ENCODE measurements around the gene HYAL1. TPM values are rescaled to one million over a fixed set of nuclear protein-coding genes. Genes with fewer than 3 reads are reported as not detected.

The HYAL1 gene
- total RNA-seq, 1 donor from 2014 or later: 3.0 TPM

DNA sequence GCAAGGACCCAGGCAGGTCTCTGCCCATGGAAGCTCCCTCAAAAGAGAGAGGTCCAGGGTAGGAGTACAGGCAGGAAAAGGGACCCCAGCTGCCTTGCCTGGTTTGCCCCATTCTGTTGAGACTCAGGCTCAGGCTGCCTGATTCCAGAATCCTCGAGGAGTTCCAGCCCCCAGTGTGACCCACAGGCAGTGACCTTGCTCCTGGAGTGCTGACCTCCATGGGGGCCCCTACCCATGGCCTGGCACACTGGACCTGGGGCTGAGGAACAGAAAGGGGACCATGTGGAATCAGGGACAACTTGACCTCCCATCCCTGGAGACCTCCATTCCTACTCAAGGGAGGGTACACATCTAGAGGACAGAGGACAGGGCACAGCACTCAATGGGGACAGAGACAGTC lies 37.8 kb downstream of the HYAL1 start:
- H3K27ac ChIP-seq: peak overlapping the region; percentile 66
- H2AFZ ChIP-seq (replicated peaks): no peak overlapping the region
- H3K9ac ChIP-seq: no peak overlapping the region
- H3K9me3 ChIP-seq (ENCODE audit: low read depth): no peaks in the 10 kb centered on the region
- H3K4me1 ChIP-seq: peaks cover 62% of the 10 kb centered on the region
- Mint-ChIP-seq H3K27me3 (ENCODE audit: insufficient read depth, low read depth) (peaks cover 13% of the 10 kb centered on the region), H3K27ac (peak overlapping the region; percentile 83), H3K36me3 (no peaks in the 10 kb centered on the region), H3K9me3 (no peaks in the 10 kb centered on the region), H3K4me3 (no peak overlapping the region), H3K4me1 (peaks cover 76% of the 10 kb centered on the region)
- H3K79me2 ChIP-seq (ENCODE audit: low read depth): no peaks in the 10 kb centered on the region
- peaks cover 51% of the 10 kb centered on the region for H3F3A ChIP-seq (ENCODE audit: low read depth)
- H3K27me3 ChIP-seq: no peaks in the 10 kb centered on the region
- H3K4me3 ChIP-seq: no peak overlapping the region
- peak overlapping the region; percentile 70 for H3K4me2 ChIP-seq
- no peaks in the 10 kb centered on the region for H4K20me1 ChIP-seq (ENCODE audit: low read depth)
- DNase-seq (ENCODE audit: low spot score): no peak
- TF ChIP-seq, protein P1, sequence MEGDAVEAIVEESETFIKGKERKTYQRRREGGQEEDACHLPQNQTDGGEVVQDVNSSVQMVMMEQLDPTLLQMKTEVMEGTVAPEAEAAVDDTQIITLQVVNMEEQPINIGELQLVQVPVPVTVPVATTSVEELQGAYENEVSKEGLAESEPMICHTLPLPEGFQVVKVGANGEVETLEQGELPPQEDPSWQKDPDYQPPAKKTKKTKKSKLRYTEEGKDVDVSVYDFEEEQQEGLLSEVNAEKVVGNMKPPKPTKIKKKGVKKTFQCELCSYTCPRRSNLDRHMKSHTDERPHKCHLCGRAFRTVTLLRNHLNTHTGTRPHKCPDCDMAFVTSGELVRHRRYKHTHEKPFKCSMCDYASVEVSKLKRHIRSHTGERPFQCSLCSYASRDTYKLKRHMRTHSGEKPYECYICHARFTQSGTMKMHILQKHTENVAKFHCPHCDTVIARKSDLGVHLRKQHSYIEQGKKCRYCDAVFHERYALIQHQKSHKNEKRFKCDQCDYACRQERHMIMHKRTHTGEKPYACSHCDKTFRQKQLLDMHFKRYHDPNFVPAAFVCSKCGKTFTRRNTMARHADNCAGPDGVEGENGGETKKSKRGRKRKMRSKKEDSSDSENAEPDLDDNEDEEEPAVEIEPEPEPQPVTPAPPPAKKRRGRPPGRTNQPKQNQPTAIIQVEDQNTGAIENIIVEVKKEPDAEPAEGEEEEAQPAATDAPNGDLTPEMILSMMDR (IDR thresholded peaks at IDR 0.05): no peak
- TF ChIP-seq EZH2 (IDR thresholded peaks at IDR 0.05) (no peak), EZH2phosphoT487 (IDR thresholded peaks at IDR 0.05) (no peak)
- H3K36me3 ChIP-seq: no peaks in the 10 kb centered on the region

DNA sequence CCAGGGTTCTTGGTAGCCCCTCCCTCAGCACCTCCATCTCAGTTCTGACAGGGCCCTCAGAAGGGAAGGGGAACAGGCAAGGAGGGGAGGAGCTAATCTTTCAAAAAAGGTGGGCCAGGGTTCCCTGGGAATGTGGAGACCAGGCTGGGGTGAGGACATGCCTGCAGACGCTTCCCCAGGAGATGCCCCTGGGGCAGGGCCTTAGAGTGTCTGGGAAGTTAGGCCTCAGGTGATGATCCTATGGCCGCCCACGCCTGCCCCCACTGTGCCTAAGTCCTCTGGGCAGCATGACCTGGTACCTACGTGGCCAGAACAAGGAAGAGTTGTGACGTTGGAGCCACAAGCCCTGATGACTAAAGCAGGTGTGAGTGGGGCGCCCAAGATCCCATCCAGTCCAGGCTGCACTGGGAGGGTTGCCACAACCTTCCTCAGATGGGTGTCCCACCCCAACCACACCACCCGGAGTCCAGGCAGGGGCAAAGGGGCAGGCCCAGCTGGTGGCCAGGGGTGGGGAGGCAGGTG lies 38.3 kb downstream of the HYAL1 start:
- Mint-ChIP-seq H3K4me1 (peaks cover 77% of the 10 kb centered on the region), H3K27me3 (ENCODE audit: insufficient read depth, low read depth) (peaks cover 13% of the 10 kb centered on the region), H3K27ac (peak overlapping the region; percentile 98), H3K4me3 (peak overlapping the region; percentile 69), H3K36me3 (no peaks in the 10 kb centered on the region), H3K9me3 (no peaks in the 10 kb centered on the region)
- DNase-seq (ENCODE audit: low spot score): no peak
- H3F3A ChIP-seq (ENCODE audit: low read depth): peaks cover 55% of the 10 kb centered on the region
- no peak overlapping the region for H2AFZ ChIP-seq (replicated peaks)
- no peaks in the 10 kb centered on the region for H3K79me2 ChIP-seq (ENCODE audit: low read depth)
- no peak overlapping the region for H3K9ac ChIP-seq
- H3K4me1 ChIP-seq: peaks cover 64% of the 10 kb centered on the region
- H4K20me1 ChIP-seq (ENCODE audit: low read depth): no peaks in the 10 kb centered on the region
- no peaks in the 10 kb centered on the region for H3K36me3 ChIP-seq
- TF ChIP-seq, protein P1 (IDR thresholded peaks at IDR 0.05): no peak
- TF ChIP-seq EZH2 (IDR thresholded peaks at IDR 0.05): no peak
- TF ChIP-seq EZH2phosphoT487 (IDR thresholded peaks at IDR 0.05): no peak
- H3K4me2 ChIP-seq: peak overlapping the region; percentile 70
- peak overlapping the region; percentile 66 for H3K27ac ChIP-seq
- no peaks in the 10 kb centered on the region for H3K27me3 ChIP-seq
- no peaks in the 10 kb centered on the region for H3K9me3 ChIP-seq (ENCODE audit: low read depth)
- H3K4me3 ChIP-seq: no peak overlapping the region

DNA sequence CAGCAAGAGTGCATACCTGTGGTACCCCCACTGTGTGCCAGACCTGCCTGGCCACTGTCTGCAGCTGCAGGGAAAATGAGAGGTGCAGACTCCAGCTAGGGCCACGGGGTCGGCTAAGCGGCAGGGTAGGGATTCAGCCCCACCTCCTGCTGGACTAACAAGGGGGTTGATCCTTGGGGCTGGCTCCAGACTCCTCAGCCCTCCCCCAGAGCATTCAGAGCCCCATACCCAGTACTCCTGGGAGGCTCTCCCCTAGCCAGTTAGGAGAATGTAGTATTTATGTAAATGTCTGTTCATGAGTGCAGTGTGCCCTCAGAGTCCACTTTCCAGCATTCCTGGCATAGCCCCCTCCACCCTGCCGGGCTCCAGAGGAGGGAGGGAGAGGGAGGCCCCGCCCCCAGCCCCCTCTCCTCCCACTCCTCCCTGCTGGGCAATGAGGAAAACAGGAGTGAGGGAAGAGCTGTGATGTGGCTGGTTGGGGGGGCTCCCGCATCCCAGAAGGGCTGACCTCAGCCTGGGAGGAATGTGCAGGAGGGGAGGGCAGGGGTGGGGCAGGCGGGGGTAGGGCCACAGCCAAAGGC lies 38.9 kb downstream of the HYAL1 start:
- Mint-ChIP-seq H3K27ac (peak overlapping the region; percentile 98), H3K27me3 (ENCODE audit: insufficient read depth, low read depth) (peaks cover 12% of the 10 kb centered on the region), H3K4me1 (peaks cover 75% of the 10 kb centered on the region), H3K36me3 (no peaks in the 10 kb centered on the region), H3K4me3 (peak overlapping the region; percentile 14), H3K9me3 (no peaks in the 10 kb centered on the region)
- H2AFZ ChIP-seq (replicated peaks): no peak overlapping the region
- H3K4me1 ChIP-seq: peaks cover 64% of the 10 kb centered on the region
- peaks cover 3% of the 10 kb centered on the region for H4K20me1 ChIP-seq (ENCODE audit: low read depth)
- H3F3A ChIP-seq (ENCODE audit: low read depth): peaks cover 59% of the 10 kb centered on the region
- peak overlapping the region; percentile 90 for H3K27ac ChIP-seq
- no peaks in the 10 kb centered on the region for H3K9me3 ChIP-seq (ENCODE audit: low read depth)
- no peak overlapping the region for H3K9ac ChIP-seq
- H3K36me3 ChIP-seq: no peaks in the 10 kb centered on the region
- peak overlapping the region; percentile 70 for H3K4me2 ChIP-seq
- H3K27me3 ChIP-seq: no peaks in the 10 kb centered on the region
- TF ChIP-seq, protein P1 (IDR thresholded peaks at IDR 0.05): no peak
- TF ChIP-seq EZH2 (IDR thresholded peaks at IDR 0.05) (no peak), EZH2phosphoT487 (IDR thresholded peaks at IDR 0.05) (no peak)
- peak overlapping the region; percentile 3 for H3K4me3 ChIP-seq
- peak; percentile 94 for DNase-seq (ENCODE audit: low spot score)
- no peaks in the 10 kb centered on the region for H3K79me2 ChIP-seq (ENCODE audit: low read depth)
